Activated naive CD4-positive, alpha-beta T cell treated with anti-CD3 and anti-CD28 coated beads, Interleukin-2, amount 50 U/mL, for 16 hours (primary cell): Measurements from ENCODE around the gene FHIP1A.

Experiments
- DNase-seq: peaks from one replicate; pipeline ENCODE4 v3.0.0-alpha.2; 2020

The FHIP1A gene

DNA sequence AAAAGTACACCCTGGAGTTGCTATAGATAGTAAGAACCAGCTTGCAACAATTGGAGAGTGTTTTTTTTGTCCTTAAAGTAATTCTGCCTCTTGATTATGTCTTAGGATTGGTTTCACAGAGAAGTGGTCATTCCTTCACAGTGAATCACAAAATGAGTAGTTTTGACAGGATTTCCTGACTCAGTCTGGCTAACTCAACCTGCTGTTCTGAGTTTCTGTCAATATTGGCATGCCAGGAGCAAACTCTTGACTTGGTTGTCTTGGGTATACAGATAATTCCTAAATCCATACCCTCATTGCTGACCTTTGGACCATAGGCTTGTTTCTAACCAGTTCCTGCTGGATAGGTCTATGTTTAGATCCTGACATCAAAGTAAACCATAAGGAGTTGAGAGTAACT is 9.4 kb downstream of the FHIP1A start:
- no peak for DNase-seq

DNA sequence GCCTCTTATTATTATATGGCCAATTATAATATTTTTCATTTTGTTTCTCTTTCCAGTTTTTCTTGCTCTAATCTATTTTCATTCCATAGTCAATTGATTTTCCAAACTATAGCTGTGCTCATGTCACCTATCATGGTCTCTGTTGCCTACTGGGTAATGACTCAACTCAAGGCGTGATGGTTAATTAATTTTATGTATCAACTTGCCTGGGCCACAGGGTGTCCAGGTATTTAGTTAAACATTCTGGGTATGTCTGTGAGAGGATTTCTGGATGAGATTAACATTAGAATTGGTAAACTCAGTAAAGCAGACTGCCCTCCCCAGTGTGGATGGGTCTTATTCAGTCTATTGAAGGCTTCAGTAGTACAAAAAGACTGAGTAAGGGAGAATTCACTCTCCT is 9.9 kb downstream of the FHIP1A start:
- no peak for DNase-seq

DNA sequence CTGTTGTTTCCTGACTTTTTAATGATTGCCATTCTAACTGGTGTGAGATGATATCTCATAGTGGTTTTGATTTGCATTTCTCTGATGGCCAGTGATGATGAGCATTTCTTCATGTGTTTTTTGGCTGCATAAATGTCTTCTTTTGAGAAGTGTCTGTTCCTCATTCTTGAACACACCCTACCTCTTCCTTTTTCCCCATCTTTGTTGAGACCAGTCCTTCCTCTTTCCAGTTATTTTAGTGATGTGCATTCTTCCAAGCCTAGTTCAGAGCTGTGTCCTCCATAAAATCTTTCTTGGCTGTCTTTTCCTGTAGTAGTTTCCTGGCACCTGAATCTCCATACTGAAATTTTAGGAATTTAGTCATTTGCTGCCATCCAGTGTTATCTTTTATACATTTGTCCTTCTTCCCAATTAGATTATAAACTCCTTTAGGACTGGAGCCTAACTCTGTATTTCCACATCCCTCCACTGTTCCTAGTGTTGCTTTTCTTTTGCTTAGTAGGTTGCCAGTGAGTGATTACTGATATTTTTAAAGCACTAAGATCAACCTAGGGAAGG is 11.4 kb downstream of the FHIP1A start:
- no peak for DNase-seq

DNA sequence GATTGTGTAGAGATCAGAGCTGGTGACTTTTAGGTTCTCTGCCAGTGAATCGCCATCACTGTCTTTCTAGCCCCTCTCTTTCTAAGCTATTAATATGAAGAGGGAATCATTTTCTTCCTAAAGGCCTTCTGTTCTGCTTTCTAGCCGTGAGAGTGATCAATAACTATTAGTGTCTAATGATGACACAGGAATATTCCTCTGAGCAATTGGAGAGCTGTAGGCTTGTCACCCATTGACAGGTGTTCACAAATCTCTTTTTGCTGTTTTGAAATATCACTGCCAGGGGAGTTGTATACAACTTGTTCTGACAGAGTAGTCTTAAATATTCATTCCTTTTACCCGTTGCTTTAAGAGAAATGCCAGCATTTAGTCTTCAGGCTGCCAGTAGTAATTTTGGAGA is 13.9 kb downstream of the FHIP1A start:
- DNase-seq: no peak

DNA sequence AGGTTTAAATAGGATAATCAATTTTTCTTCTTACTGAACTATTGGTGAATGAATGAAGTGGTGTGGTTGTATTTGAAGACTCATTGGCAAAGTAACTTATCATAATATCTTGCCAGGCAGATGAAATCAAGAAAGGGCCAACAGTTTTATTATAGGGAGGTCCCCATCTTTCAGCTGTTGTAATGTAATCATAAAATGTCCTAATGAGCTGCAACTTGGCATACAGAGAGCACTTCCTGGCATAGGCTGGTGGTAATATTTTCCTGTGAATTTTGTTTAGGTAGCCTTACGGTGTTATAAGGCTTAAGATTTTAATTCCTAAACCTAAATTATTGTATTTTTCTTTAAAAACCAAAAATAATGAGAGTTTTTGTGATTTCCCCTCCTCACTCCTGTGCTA is 17.5 kb downstream of the FHIP1A start:
- no peak for DNase-seq

DNA sequence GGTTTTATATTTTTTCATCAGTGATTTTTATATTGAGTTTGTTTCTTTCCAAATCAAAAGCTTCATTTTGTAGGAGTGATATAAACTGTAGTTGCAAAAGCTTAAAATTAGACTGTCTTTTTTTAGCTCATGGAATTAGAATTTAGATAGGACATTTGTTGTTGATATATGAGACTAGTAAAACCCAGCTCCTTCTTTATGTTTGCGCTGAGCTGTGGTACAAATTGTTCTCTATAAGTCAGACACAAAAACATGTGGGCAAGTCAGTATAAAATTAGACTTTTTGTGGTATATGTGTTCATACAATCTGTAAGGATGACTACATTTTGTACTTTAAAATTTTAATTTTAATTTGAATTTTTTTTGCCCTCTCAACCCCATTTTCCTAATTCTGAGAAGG is 18.3 kb downstream of the FHIP1A start:
- DNase-seq: no peak

DNA sequence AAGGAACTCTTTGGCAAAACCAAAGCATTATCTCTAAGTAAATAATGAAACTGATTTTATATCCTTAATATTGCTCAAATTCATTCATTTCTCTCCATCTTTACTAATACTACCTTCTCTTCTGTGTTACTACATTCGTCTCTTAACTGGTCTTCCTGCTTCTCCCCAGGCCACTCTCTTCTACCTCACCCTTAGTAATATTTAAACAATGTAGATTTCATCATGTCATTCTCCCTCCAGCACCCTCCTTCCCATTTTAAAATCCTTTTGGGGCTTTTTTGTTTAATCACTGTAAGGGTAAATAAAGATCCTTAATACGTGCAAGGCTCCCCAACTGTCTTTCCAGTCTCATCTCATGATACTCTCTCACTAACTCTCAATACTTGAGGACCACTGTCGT is 19.4 kb downstream of the FHIP1A start:
- DNase-seq: no peak

DNA sequence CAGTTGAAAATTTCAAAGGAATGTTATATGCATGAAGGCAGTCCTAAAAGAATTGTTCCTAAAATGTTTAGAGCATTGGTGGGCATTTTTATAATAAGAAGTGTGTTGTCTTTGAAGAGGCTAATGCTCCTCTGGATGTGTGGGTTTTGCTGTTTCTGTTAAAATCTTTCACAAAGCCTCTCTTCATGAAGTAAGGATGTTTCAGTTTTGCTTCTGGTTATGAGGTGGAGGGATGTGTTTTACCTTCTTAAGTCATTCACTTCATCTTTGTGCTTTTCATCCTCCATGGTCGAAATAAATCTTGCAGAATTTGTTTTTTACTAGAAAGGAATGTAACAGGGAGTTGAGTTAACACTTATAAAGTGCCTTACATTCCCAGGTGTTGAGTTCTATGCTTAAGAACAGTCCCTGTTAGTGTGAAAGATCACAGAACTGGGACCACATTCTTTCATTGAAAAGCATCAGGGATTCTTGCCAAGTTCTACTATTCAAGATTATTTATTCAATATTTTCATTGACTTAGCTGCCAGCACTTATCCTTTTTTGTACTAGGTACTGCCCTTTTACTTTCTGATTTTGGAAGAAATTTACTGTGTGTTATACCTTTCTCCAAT is 21.1 kb downstream of the FHIP1A start:
- no peak for DNase-seq

DNA sequence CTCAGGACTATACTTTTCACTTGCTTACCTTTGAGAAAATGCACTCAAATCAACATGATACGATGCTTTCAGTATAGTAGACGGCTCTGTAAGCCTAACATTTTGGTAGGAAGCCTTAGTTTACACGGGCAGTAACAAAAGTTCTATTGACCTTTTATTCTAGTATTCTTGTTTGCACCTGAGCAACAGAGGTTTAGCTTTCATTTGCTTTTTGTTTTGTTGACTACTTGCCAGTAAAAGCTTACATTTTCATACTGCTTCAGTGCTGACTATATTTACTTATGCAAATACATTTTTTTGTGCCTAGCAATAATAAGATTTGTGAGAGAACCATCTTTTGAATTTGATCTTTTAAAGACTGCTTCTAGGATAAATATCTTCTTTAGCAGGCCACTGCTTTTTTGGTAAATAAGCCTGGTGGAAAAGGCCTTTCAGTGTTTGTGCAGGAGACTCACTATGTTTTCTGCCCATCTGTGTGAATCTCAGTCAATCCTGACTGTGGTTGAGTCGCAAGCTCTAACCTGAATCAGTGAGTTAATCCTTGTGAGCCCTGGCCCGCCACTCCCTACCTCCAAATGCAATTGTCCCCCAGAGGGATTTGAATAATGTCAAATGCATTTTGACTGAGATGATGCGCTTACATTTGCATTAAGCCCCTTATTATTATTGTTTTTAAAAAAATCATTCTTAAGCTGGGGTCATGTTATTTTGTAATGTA is 21.9 kb downstream of the FHIP1A start:
- no peak for DNase-seq

DNA sequence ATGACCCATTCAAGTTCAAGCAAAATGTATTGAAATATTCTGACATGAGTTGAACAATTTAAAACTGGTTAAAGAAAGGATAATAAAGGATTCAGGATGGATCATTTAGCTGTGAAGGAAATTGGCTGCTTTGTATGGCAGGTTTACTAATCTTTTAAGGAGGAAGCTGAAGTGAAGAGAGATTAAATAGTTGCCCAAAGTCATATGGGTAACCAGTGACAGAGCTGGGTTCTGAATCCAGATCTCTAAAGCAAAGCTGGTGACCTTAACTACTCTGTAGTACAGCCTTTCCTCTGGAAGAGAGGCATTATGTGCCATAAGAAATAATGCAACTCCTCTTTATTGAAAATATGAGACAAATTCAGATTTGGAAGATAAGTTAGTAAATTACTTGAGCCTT is 22.8 kb downstream of the FHIP1A start:
- DNase-seq: no peak

DNA sequence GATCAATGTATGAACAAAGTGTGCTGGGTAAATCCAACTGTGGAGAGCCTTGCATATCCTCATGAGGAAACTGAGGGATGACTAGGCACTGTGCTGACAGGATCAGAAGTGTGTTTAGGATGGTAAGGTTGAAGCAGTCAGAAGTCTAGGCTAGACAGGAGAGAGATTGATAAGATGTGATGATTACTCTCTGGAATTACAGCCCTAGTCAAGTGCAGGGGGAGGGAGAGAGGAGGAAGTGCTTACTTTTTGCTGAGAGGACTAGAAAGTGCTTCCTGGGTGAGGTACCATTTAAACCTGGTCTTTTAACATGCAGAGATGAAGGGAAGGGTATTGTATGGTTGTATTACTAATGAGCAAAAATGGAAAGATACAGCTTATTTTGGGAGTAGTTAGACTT is 23.7 kb downstream of the FHIP1A start:
- no peak for DNase-seq

DNA sequence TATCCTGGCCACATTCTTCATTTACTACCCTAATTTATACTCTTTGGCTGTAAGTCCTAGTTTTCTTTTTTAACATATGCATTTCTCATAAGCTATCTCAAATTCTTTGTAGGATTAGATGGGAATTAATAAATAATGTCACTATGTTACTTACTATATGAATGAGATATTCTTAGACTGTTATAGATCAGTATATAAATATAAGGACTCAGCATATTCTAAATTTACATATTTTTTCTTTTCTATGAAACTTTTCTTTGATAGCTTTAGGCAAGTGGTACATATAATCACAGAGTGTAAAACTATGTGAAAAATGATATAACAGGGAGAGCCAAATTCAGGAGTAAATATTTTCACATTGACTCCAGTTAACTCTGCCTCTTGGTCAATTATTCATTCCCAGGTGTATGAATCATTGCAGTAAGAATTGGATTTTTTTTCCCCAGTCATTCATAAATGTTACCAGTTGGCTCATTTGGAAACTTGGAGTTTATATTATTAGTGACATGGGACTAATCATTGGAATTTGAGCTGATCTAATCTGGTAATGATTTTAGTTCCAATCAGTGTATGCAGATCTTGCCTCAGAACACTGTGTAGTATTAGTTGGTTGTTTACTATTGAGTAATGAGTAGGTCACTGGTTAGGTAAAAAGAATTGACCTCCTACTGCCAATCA is 25.3 kb downstream of the FHIP1A start:
- no peak for DNase-seq

DNA sequence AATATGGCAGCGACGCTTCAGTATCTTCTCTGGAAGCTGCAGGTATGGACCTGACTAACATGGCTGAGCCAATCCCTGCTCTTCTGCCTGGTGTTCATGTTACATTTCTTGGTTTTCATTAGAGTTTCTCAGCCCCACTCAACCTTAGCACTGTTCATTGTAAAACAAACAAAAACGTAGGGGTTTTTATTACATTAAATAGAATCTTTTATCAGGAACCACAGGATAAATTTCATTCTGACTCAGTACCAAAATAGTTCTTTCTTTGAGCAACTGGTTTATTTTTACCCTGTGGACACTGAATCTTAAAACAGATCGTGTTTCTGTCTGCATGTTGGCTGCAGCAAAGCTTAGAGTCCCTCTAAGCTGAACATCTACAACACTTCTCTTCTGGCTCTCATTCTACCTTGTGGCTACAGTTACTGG is 27.1 kb downstream of the FHIP1A start:
- no peak for DNase-seq

DNA sequence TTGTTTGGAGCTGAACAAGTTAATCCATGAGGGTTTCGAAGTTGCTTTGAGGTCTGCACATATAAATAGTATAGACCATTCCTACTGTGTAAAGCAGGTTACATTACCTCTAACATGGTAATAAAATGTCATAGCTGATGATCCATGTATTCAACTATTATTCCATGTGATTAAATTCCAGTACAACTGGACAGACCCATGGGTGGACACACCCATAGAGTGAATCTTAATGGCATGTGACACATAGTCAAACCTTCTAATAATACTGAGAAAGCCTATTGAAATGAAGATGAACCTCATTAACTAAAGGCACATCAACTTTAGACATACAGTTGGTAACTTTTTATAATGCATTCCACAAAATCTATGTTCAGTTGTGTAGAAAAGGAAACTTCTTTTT is 28.5 kb downstream of the FHIP1A start:
- DNase-seq: no peak

DNA sequence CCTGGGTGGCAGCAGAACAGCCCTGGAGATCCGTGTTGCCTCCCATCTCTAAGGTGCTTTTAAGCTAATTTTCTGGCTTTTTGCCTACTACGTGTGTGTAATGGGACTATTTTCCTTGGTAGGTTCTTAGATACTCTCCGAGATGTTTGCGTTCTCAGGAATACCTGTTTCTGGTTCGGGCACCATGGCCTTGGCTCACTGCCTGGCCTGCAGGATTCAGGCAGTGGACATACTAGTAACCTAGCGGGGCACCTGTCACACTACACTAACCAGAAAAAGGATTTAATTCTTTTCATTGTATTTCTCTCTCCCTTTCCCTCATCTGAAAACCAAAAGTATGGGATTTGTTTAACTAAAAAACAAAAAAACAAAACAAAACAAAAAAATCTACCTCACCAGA is 29.2 kb downstream of the FHIP1A start:
- DNase-seq: no peak

DNA sequence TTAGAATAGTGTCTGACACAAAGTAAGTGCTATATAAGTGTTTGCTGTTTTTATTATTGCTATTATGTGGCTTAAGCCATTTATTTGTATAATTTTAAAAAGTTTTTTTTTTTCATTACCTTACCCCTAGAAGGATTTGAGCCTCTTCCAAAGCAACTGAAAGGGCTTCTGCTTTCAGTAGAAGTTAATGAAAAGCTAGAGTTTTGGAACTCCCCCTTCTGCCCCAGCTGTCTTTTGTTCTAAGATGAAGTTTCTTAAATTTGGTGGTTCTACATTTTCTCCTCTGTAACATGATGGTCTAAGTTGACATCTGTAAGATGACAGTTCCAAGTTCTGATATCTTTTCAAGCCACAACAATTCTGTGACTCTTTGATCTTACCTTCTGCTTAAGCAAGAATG is 30.3 kb downstream of the FHIP1A start:
- DNase-seq: no peak

DNA sequence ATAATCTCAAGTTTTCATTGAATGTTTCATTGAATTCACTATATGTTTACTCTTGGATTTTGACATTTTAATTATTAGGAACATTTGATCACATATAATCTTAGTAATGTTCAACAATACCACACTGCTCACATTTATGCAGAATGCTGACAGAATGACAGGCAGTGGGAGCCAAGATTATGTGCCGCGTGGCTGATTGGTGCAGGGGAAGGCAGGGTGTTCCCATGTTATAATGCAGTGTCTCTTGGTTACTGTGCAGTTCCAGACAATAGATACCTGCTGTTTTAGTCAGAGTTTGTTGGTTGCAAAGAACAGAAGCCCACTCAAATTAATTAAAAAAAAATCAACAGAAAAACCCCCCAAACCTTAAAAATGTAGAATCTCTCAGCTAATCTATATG is 33.0 kb downstream of the FHIP1A start:
- no peak for DNase-seq

DNA sequence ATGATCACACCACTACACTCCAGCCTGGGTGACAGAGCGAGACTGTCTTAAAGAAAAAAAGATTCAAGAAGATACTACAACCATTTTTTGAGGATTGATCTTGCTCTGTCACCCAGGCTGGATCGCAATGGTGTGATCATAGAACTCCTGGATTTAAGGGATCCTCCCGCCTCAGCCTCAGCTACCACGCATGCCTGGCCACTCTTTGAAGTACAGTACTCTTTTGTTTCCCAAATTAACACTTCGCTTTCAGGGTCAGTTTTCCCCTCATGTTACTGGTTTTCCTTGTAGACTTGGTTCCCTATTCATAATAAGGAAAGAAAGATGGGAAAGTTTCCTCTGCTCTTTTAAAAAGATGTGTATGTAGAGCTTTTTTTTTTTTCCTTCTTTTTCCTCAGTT is 34.3 kb downstream of the FHIP1A start:
- DNase-seq: no peak

DNA sequence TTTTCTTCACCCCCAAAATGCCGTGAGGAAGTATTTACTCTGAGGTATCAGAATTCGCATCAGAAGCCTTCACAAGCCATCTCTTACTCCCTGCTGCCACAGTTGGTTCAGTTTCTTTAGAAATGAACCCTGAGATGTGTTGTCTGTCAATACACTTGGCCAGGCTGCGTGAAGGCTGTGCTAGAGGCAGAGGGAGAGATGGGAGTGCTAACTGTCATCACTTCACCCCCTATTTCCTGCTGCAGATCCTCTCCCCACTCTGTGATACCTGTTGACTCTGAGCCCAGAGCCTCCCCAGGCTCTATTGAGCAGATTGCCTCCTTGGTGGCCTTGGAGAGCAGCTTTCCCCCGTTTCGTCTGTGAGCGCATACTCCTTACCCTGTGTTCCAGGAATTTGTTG is 34.8 kb downstream of the FHIP1A start:
- no peak for DNase-seq

DNA sequence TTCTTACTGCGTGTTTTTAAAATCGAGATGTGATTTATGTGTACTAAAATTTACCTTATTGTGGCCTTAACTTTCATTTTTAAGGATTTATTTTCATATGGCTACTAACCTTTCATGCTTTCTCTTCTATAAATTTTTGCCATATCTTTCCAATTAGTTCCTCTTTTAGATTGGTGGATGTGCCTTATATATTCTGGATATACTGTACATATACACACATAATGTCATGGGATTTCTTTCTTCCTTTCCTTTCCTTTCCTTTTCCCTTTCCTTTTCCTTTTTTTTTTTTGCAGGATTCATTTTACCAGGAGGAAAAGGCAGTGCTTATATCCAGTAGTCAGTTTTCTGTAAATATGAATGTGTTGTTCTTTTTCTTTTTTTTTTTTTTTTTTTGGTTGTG is 37.2 kb downstream of the FHIP1A start:
- DNase-seq: no peak

DNA sequence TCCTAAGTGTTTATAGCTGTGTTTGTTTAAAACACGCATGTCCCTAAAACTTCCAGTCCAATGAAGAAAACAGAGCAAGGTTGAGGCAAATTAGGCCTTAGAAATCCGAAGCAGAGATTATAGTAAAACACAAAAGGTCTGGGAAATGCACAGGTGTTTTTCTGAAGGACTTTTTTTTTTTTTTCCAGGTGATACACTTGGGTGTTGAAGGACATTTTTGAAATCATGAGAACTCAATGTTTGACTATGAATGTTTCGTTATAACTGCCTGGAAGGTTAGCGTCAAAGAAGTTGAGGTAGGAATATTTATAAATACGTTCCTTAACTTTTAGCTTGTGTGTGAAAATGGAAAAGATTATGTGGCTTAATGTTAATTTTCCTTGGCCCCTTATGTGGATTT is 45.5 kb downstream of the FHIP1A start:
- DNase-seq: no peak

DNA sequence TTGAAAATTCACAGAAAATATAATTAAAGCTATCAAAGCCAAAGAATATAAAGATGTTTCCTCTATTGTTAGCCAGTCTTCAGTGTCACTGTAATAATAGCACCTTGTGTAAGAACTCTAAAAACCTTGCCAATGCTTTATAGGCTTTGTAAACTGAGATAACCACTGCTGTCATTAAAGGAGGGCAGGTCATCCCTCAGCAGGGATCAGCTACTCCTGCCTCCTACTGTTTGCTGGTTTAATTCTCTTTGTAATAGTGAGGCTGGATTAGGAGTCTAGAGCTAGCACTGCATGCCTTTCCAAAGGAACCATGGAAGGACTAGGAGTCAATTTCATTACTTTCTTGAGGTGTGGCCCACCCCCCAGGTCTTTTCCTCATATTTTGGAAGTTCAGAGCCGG is 46.2 kb downstream of the FHIP1A start:
- no peak for DNase-seq

DNA sequence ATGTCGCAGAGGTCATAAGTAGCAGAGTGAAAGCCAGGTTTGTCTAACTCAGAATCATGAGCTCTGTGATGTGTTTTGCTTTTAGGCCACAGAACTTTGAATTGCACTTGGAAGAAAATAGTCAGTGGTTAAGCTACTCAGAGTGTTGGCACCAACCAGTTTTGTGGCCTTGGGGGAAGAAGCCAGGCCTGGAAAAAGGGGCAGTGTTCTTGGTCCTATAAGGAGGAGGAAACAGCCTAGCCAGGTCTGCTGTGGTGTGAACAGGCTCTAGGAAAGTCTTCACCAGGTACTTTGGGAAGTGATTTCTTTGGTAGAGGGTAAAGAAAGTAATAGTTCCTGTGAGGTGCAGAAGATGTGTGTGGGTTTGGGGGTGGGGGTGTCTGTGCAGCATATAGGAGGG is 49.2 kb downstream of the FHIP1A start:
- DNase-seq: no peak
